Measurements from ENCODE around the gene GIMAP4. TPM values are rescaled to one million over a fixed set of nuclear protein-coding genes. Genes with fewer than 3 reads are reported as not detected.
"Not testable (repeated sequence)": the region's sequence is repeated elsewhere in the genome, so short reads cannot be mapped to it uniquely, and the experiment has no call there.

GIMAP4 gene
- total RNA-seq, 1 experiment from 2014 or later: not detected

DNA sequence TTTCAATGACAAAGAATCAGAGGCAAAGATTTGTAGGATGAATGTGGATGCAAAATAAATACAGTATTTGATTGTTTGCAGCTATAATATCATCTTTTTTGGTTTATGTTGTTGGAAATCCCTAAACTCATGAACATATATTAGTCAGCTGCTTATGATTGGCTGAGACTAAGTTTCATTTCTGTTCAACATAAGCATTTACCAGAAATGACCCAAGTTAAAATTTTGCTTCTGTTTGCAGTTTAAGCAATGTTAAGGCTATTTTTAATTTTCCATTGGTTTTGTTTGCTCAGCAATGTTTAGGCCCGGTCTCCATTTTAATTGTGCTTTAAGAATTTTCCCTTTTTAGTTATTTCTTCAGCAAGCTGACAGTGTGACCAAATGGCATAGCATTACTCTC is 43.0 kb downstream of the GIMAP4 start:
- no peak for DNase-seq
- Histone ChIP-seq H3K27me3 (ENCODE audit: control insufficient read depth, insufficient read depth, low read length) (no peaks in the 10 kb centered on the region), H3K36me3 (replicated peaks; ENCODE audit: control insufficient read depth, insufficient read depth, low read length) (no peaks in the 10 kb centered on the region), H3K4me3 (ENCODE audit: insufficient read depth, low read depth, low read length) (no peak overlapping the region)

DNA sequence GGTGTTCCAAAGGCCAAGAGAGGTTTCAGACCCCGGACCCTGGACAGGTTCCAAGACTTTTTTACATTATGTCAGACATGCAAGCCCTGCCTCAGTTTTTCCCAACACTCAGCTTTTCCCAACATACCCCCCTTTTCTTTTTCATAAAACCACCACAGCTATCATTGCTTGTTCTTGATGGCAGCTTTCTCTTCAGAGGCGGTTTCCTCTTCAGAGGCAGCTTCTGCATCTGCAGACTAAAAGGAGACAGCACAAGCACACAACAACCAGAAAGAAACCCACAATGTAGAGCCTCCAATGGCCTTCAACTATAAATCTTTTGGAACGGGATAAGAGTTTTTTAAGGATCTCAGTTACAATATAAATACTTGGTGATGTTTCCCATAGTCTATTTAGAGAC is 45.7 kb downstream of the GIMAP4 start:
- H3K4me3 ChIP-seq (ENCODE audit: insufficient read depth, low read depth, low read length): no peak overlapping the region
- H3K27me3 ChIP-seq (ENCODE audit: control insufficient read depth, insufficient read depth, low read length): no peaks in the 10 kb centered on the region

DNA sequence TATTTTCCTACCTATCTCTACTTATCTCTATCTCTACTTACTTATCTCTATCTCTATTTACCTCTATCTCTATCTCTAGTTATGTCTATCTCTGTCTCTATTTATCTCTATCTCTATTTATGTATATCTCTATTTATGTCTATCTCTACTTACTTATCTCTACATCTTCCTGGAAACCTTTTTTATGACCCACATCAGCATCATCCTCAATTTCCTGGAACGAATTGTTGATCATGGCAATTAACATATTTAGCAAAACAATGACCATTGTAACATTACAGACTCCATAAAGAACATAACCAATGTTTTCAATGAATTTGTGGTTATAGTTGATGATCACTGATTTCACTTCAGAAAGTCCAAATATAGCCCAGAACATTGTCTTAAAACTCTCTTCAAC is 46.7 kb downstream of the GIMAP4 start:
- Histone ChIP-seq H3K36me3 (replicated peaks; ENCODE audit: control insufficient read depth, insufficient read depth, low read length) (no peaks in the 10 kb centered on the region), H3K27me3 (ENCODE audit: control insufficient read depth, insufficient read depth, low read length) (no peaks in the 10 kb centered on the region), H3K4me3 (ENCODE audit: insufficient read depth, low read depth, low read length) (no peak overlapping the region)
- no peak for DNase-seq

More for the DNA sequence above, 45.7 kb downstream of the GIMAP4 start:
- no peak for DNase-seq
- no peaks in the 10 kb centered on the region for H3K36me3 ChIP-seq (replicated peaks; ENCODE audit: control insufficient read depth, insufficient read depth, low read length)

DNA sequence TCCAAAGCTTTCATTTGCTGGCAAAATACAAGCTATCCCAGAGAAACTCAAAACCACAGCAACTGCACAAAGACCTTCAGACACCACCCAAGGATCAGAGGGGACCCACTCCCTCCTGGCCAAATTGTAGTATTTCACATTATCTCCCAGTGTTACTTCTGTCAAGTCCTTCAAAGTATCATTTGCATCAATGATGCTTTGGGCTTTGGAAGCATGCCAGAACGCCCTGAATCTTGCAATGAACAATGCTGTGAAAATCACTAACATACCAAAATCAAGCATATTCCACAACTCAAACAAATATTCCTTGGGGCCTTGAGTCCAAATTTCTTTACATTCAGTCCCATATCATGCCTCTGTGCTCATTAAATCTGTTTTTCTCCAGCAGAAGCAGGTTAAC is 47.2 kb downstream of the GIMAP4 start:
- H3K27me3 ChIP-seq (ENCODE audit: control insufficient read depth, insufficient read depth, low read length); H3K36me3 ChIP-seq (replicated peaks; ENCODE audit: control insufficient read depth, insufficient read depth, low read length); DNase-seq; H3K4me3 ChIP-seq (ENCODE audit: insufficient read depth, low read depth, low read length): not testable (repeated sequence)

DNA sequence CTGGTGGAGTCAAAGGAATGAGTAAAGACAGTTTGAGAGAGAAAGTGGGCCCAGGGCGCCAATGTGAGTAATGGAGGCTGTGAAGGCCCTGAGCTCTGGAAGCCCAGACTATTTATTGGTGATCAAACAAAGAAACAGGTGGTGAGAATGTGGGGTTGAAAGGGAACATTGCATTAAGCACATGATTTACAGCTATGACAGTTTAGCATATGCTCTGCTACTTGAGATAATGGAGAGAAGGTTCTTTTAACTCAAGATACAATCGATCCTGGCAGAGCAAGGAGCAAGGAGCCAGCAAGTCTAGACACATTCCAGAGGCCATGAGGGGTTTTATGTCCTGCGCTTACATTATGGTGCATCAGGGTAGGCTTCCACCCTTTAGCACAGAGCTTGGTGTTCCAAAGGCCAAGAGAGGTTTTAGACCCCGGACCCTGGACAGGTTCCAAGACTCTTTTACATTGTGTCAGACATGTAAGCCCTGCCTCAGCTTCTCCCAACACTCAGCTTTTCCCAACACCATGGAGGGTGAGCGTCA is 48.1 kb downstream of the GIMAP4 start:
- H3K27me3 ChIP-seq (ENCODE audit: control insufficient read depth, insufficient read depth, low read length); H3K4me3 ChIP-seq (ENCODE audit: insufficient read depth, low read depth, low read length): not testable (repeated sequence)

DNA sequence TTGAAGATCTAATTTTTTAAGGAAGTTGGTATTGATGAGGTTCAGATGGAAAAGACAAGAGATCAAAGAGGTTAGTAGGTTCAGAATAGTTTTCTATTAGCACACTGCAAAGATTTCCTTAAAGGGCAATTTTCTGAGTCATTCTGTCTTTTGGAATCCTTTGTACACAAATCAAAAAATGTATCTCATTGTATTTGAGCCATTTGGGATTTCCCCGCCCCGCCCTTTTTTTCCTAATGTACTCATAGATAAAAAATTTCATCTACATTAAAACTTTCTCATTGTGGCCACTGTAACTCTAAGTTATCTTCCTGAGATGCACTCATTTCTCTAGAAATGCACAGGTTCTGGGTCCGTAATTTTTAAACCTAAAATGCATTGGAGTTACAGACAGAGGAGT is 52.9 kb downstream of the GIMAP4 start:
- Histone ChIP-seq H3K36me3 (replicated peaks; ENCODE audit: control insufficient read depth, insufficient read depth, low read length) (no peaks in the 10 kb centered on the region), H3K4me3 (ENCODE audit: insufficient read depth, low read depth, low read length) (no peak overlapping the region), H3K27me3 (ENCODE audit: control insufficient read depth, insufficient read depth, low read length) (no peaks in the 10 kb centered on the region)
- no peak for DNase-seq

More for the DNA sequence above, 48.1 kb downstream of the GIMAP4 start:
- not testable (repeated sequence) for H3K36me3 ChIP-seq (replicated peaks; ENCODE audit: control insufficient read depth, insufficient read depth, low read length); DNase-seq

DNA sequence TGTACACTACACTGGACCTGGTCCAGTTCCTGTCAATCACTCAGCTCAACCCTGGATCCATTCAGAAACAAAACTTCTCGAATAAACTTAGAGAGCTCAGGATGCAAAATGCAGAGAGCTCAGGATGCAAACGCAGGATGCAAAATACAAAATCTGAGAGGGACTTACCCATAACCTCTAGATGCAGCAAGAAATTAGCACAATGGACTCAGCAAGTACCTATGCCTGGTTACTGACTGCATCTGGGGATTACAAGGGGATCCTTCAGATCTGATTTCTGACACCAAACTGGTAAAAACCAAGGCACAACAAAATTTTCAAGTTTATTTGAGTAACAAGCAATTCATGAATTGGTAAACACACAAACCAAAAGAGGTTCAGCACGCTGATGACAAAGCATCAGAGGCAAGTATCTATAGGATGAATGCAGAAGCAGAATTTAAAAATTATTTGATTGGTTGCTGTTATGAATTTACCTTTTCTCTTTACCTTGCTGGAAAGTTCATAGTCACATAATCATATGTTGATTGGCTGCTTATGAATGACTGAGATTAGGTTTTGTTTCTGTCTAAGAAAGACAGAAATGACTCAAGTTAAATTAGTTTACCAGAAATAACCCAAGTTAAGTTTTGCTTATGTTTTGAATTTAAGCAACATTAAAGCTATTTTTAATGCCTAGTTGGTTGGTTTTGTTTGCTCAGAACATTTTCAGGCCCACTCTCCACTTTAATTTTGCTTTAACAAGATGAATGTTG is 53.6 kb downstream of the GIMAP4 start:
- Histone ChIP-seq H3K36me3 (replicated peaks; ENCODE audit: control insufficient read depth, insufficient read depth, low read length) (no peaks in the 10 kb centered on the region), H3K27me3 (ENCODE audit: control insufficient read depth, insufficient read depth, low read length) (no peaks in the 10 kb centered on the region), H3K4me3 (ENCODE audit: insufficient read depth, low read depth, low read length) (no peak overlapping the region)
- no peak for DNase-seq

DNA sequence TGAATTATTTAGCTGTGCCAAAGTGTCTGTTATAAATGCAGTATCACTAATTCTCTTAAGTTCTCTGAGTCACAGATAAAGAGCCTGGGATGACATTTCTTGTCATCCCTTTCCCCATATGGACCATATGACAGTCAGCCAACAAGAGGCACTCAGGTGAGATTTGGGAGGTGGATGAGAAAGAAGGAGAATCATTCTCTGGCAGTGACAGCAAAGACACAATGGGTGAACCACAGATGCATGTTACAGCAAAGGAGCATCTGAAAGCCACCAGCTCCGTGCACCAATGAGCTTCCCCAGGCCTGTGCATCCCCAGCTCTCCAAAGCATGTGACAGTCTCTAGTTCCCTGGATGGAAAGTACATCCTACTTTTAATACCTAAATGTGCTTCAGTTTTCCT is 54.2 kb downstream of the GIMAP4 start:
- H3K27me3 ChIP-seq (ENCODE audit: control insufficient read depth, insufficient read depth, low read length): no peaks in the 10 kb centered on the region
- H3K4me3 ChIP-seq (ENCODE audit: insufficient read depth, low read depth, low read length): no peak overlapping the region
- no peaks in the 10 kb centered on the region for H3K36me3 ChIP-seq (replicated peaks; ENCODE audit: control insufficient read depth, insufficient read depth, low read length)
- no peak for DNase-seq

Other genes starting within 250 kb of the GIMAP4 start
- gene LRRC61, start 244.0 kb upstream of the GIMAP4 start, total RNA-seq (2014; rRNA removed; shearing (Covaris generic)): 38.3 and 39.4 TPM in 2 replicates
- gene ACTR3C, start 243.8 kb upstream of the GIMAP4 start, total RNA-seq (2014; rRNA removed; shearing (Covaris generic)): 0.73 and 3.2 TPM in 2 replicates
- gene RARRES2, start 225.8 kb upstream of the GIMAP4 start, total RNA-seq (2014; rRNA removed; shearing (Covaris generic)): 198 and 223 TPM in 2 replicates
- 149 and 155 TPM in 2 replicates for gene REPIN1, start 198.6 kb upstream of the GIMAP4 start, total RNA-seq (2014; rRNA removed; shearing (Covaris generic))
- gene ZNF775, start 188.1 kb upstream of the GIMAP4 start, total RNA-seq (2014; rRNA removed; shearing (Covaris generic)): 44.2 and 56.7 TPM in 2 replicates
- gene GIMAP8, start 116.8 kb upstream of the GIMAP4 start, total RNA-seq (2014; rRNA removed; shearing (Covaris generic)): not detected in 2 replicates
- gene GIMAP7, start 52.5 kb upstream of the GIMAP4 start, total RNA-seq (2014; rRNA removed; shearing (Covaris generic)): not detected in 2 replicates
- gene GIMAP6, start 65.0 kb downstream of the GIMAP4 start, total RNA-seq (2014; rRNA removed; shearing (Covaris generic)): not detected in 2 replicates
- not detected in 2 replicates for gene GIMAP2, start 118.3 kb downstream of the GIMAP4 start, total RNA-seq (2014; rRNA removed; shearing (Covaris generic))
- gene GIMAP1, start 149.2 kb downstream of the GIMAP4 start, total RNA-seq (2014; rRNA removed; shearing (Covaris generic)): not detected in 2 replicates
- not detected in 2 replicates for gene GIMAP5, start 170.0 kb downstream of the GIMAP4 start, total RNA-seq (2014; rRNA removed; shearing (Covaris generic))
- gene TMEM176B, start 233.0 kb downstream of the GIMAP4 start, total RNA-seq (2014; rRNA removed; shearing (Covaris generic)): 0.37 and 0.80 TPM in 2 replicates
- not detected in 2 replicates for gene TMEM176A, start 233.4 kb downstream of the GIMAP4 start, total RNA-seq (2014; rRNA removed; shearing (Covaris generic))

Measured in H7 (cell line).